ENCODE measurements around the gene MMEL1. TPM values are rescaled to one million over a fixed set of nuclear protein-coding genes. Genes with fewer than 3 reads are reported as not detected.

MMEL1 gene
- total and polyA plus RNA-seq, 7 experiments from 2014 or later = 2.0 to 20.5 (median 2.8) TPM

GRCh38 chr1:2624735-2625300, 8.0 kb downstream of the MMEL1 start:
- POLR2A ChIA-PET = interaction anchor here (0.6 to 1.6 kb wide), 2 partner anchors 69 to 619 kb away, joined by 3 to 4 read pairs; partner anchors contain the start of gene TNFRSF14
- peaks cover 0 to 6% of the 10 kb centered on the region in 2 donors for H3K27me3 ChIP-seq (ENCODE audit: control insufficient read depth in 2 of 2, insufficient read depth in 2 of 2, low read length in 2 of 2)
- ATAC-seq = no peak

GRCh38 chr1:2623571-2624337, 9.1 kb downstream of the MMEL1 start:
- no peak overlapping the region for H3K4me3 ChIP-seq (ENCODE audit: low read length)
- H3K27me3 ChIP-seq (ENCODE audit: control insufficient read depth in 2 of 2, insufficient read depth in 2 of 2, low read length in 2 of 2) = no peaks in the 10 kb centered on the region
- peaks cover 0 to 7% (median 0%) of the 10 kb centered on the region in 3 experiments for H3K9me3 ChIP-seq (ENCODE audit: control insufficient read depth in 2 of 3, low read length in 3 of 3)
- DNase-seq = no peak
- ATAC-seq = no peak
- H3K36me3 ChIP-seq (ENCODE audit: control insufficient read depth in 2 of 3, insufficient read depth in 3 of 3, low read length in 3 of 3) = no peaks in the 10 kb centered on the region
- POLR2A ChIA-PET = interaction anchor here (0.6 to 1.6 kb wide), 2 partner anchors 68 to 345 kb away, joined by 3 to 4 read pairs; partner anchors contain the start of gene TNFRSF14
- H3K36me3 Mint-ChIP-seq = peaks cover 0 to 10% (median 5%) of the 10 kb centered on the region in 5 donors
- H3K4me1 Mint-ChIP-seq = peaks cover 0 to 37% (median 21%) of the 10 kb centered on the region in 7 donors
- peaks cover 22 to 47% (median 30%) of the 10 kb centered on the region in 5 donors for H3K27me3 Mint-ChIP-seq
- H3K27ac ChIP-seq (ENCODE audit: low read depth, low read length) = no peak overlapping the region
- H3K4me1 ChIP-seq (ENCODE audit: control insufficient read depth in 2 of 2, insufficient read depth in 2 of 2, low read length in 2 of 2) = peaks cover 0 to 14% of the 10 kb centered on the region in 2 donors
- intact Hi-C loops (cut with micrococcal nuclease) = no loop called here
- peaks cover 0 to 16% (median 5%) of the 10 kb centered on the region in 11 donors for H3K9me3 Mint-ChIP-seq
- H3K4me3 Mint-ChIP-seq = peak overlapping the region in 5 of 10 donors; percentile 13 to 63 (median 37)
- peak overlapping the region in 1 of 9 donors; percentile 58 for H3K27ac Mint-ChIP-seq
- CTCF ChIA-PET = no interaction called here

More at GRCh38 chr1:2624735-2625300, 8.0 kb downstream of the MMEL1 start:
- Mint-ChIP-seq H3K9me3 (peaks cover 0 to 8% (median 4%) of the 10 kb centered on the region in 11 donors), H3K4me1 (peaks cover 0 to 34% (median 24%) of the 10 kb centered on the region in 7 donors), H3K36me3 (peaks cover 0 to 7% (median 4%) of the 10 kb centered on the region in 5 donors), H3K27ac (no peak overlapping the region), H3K4me3 (no peak overlapping the region), H3K27me3 (peaks cover 25 to 48% (median 33%) of the 10 kb centered on the region in 5 donors)
- DNase-seq = no peak
- H3K27ac ChIP-seq (ENCODE audit: low read depth, low read length) = no peak overlapping the region
- intact Hi-C loops (cut with micrococcal nuclease) = no loop called here
- H3K9me3 ChIP-seq (ENCODE audit: control insufficient read depth in 2 of 3, low read length in 3 of 3) = peaks cover 0 to 7% (median 0%) of the 10 kb centered on the region in 3 experiments
- peaks cover 0 to 14% of the 10 kb centered on the region in 2 donors for H3K4me1 ChIP-seq (ENCODE audit: control insufficient read depth in 2 of 2, insufficient read depth in 2 of 2, low read length in 2 of 2)
- no peak overlapping the region for H3K4me3 ChIP-seq (ENCODE audit: low read length)
- H3K36me3 ChIP-seq (ENCODE audit: control insufficient read depth in 2 of 3, insufficient read depth in 3 of 3, low read length in 3 of 3) = no peaks in the 10 kb centered on the region
- CTCF ChIA-PET = no interaction called here

GRCh38 chr1:2617971-2618470, 14.8 kb downstream of the MMEL1 start:
- Mint-ChIP-seq H3K9me3 (peaks cover 15 to 55% (median 26%) of the 10 kb centered on the region in 11 donors), H3K4me1 (peaks cover 5 to 17% (median 7%) of the 10 kb centered on the region in 7 donors), H3K27me3 (peaks cover 0 to 18% (median 6%) of the 10 kb centered on the region in 5 donors), H3K4me3 (no peak overlapping the region), H3K36me3 (peaks cover 0 to 23% (median 12%) of the 10 kb centered on the region in 5 donors), H3K27ac (peak overlapping the region in 1 of 9 donors; percentile 15)
- peaks cover 3 to 10% of the 10 kb centered on the region in 2 donors for H3K4me1 ChIP-seq (ENCODE audit: control insufficient read depth in 2 of 2, insufficient read depth in 2 of 2, low read length in 2 of 2)
- H3K9me3 ChIP-seq (ENCODE audit: control insufficient read depth in 2 of 3, low read length in 3 of 3) = peaks cover 0 to 25% (median 0%) of the 10 kb centered on the region in 3 experiments
- ChIA-PET CTCF (no interaction called here), POLR2A (no interaction called here)
- H3K4me3 ChIP-seq (ENCODE audit: low read length) = no peak overlapping the region
- H3K36me3 ChIP-seq (ENCODE audit: control insufficient read depth in 2 of 3, insufficient read depth in 3 of 3, low read length in 3 of 3) = no peaks in the 10 kb centered on the region
- ATAC-seq = no peak
- no peaks in the 10 kb centered on the region for H3K27me3 ChIP-seq (ENCODE audit: control insufficient read depth in 2 of 2, insufficient read depth in 2 of 2, low read length in 2 of 2)
- no peak for DNase-seq
- intact Hi-C loops (cut with micrococcal nuclease) = no loop called here
- no peak overlapping the region for H3K27ac ChIP-seq (ENCODE audit: low read depth, low read length)

GRCh38 chr1:2614145-2614544, 18.7 kb downstream of the MMEL1 start:
- intact Hi-C loops (cut with micrococcal nuclease) = no loop called here
- H3K27ac ChIP-seq (ENCODE audit: low read depth, low read length) = no peak overlapping the region
- ATAC-seq (no peak), DNase-seq (no peak)
- H3K4me3 ChIP-seq (ENCODE audit: low read length) = no peak overlapping the region
- H3K9me3 Mint-ChIP-seq = peaks cover 10 to 44% (median 25%) of the 10 kb centered on the region in 11 donors
- no peak overlapping the region for H3K4me3 Mint-ChIP-seq
- ChIA-PET CTCF (no interaction called here), POLR2A (interaction anchor here (0.6 kb wide), 1 partner anchor 1286 kb away, joined by 3 read pairs; the partner anchor contains the start of gene C1orf174)
- H3K36me3 Mint-ChIP-seq = peaks cover 0 to 15% (median 6%) of the 10 kb centered on the region in 5 donors
- H3K4me1 ChIP-seq (ENCODE audit: control insufficient read depth in 2 of 2, insufficient read depth in 2 of 2, low read length in 2 of 2) = peaks cover 0 to 3% of the 10 kb centered on the region in 2 donors
- H3K27me3 Mint-ChIP-seq = peaks cover 0 to 9% (median 0%) of the 10 kb centered on the region in 5 donors
- H3K4me1 Mint-ChIP-seq = peaks cover 0 to 5% (median 0%) of the 10 kb centered on the region in 7 donors
- no peak overlapping the region for H3K27ac Mint-ChIP-seq
- H3K36me3 ChIP-seq (ENCODE audit: control insufficient read depth in 2 of 3, insufficient read depth in 3 of 3, low read length in 3 of 3) = no peaks in the 10 kb centered on the region
- peaks cover 0 to 18% (median 0%) of the 10 kb centered on the region in 3 experiments for H3K9me3 ChIP-seq (ENCODE audit: control insufficient read depth in 2 of 3, low read length in 3 of 3)
- no peaks in the 10 kb centered on the region for H3K27me3 ChIP-seq (ENCODE audit: control insufficient read depth in 2 of 2, insufficient read depth in 2 of 2, low read length in 2 of 2)

GRCh38 chr1:2612591-2613365, 20.0 kb downstream of the MMEL1 start:
- H3K36me3 Mint-ChIP-seq = peaks cover 0 to 15% (median 6%) of the 10 kb centered on the region in 5 donors
- peak overlapping the region in 1 of 10 donors; percentile 5 for H3K4me3 Mint-ChIP-seq
- no peak overlapping the region for H3K27ac ChIP-seq (ENCODE audit: low read depth, low read length)
- no peak overlapping the region for H3K27ac Mint-ChIP-seq
- intact Hi-C loops (cut with micrococcal nuclease) = no loop called here
- ATAC-seq (no peak), DNase-seq (no peak)
- ChIA-PET POLR2A (interaction anchor here (0.6 kb wide), 1 partner anchor 35 kb away, joined by 3 read pairs; no protein-coding TSS in a partner anchor), CTCF (no interaction called here)
- H3K9me3 Mint-ChIP-seq = peaks cover 10 to 38% (median 23%) of the 10 kb centered on the region in 11 donors
- H3K27me3 ChIP-seq (ENCODE audit: control insufficient read depth in 2 of 2, insufficient read depth in 2 of 2, low read length in 2 of 2) = no peaks in the 10 kb centered on the region
- peaks cover 0 to 9% (median 0%) of the 10 kb centered on the region in 5 donors for H3K27me3 Mint-ChIP-seq
- H3K36me3 ChIP-seq (ENCODE audit: control insufficient read depth in 2 of 3, insufficient read depth in 3 of 3, low read length in 3 of 3) = no peaks in the 10 kb centered on the region
- H3K4me1 Mint-ChIP-seq = peaks cover 0 to 5% (median 0%) of the 10 kb centered on the region in 7 donors
- peaks cover 0 to 18% (median 0%) of the 10 kb centered on the region in 3 experiments for H3K9me3 ChIP-seq (ENCODE audit: control insufficient read depth in 2 of 3, low read length in 3 of 3)
- H3K4me1 ChIP-seq (ENCODE audit: control insufficient read depth in 2 of 2, insufficient read depth in 2 of 2, low read length in 2 of 2) = peaks cover 0 to 3% of the 10 kb centered on the region in 2 donors
- no peak overlapping the region for H3K4me3 ChIP-seq (ENCODE audit: low read length)
